ENCODE data around the gene IL9.

DNA sequence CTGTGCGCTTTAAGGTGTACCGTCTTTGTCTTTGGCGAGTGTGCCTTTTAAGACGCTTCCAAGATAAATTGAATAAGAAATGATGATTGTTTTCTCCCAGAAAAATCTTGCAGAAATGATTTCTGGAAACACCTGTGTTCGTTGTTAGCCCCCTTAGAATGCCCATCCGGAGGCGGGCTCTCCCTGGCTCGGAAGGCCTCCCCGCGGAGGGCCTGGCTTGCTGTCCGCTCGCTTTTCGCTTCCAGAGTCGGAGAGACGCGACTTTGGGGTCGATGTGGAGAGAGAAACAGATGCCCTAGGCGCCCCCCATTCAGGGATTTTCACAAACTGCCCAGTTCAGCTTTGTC is 35.3 kb upstream of the IL9 start:
- TF ChIP-seq CEBPB (IDR thresholded peaks at IDR 0.05; ENCODE audit: borderline replicate concordance, low read depth, low read length) (no peak), MLX (CRISPR knock-in tag; IDR thresholded peaks at IDR 0.05) (no peak), RFX5 (IDR thresholded peaks at IDR 0.05; ENCODE audit: low read depth, low read length) (no peak), ZNF768 (CRISPR knock-in tag; IDR thresholded peaks at IDR 0.05) (no peak), SRSF9 (IDR thresholded peaks at IDR 0.05; ENCODE audit: borderline replicate concordance, insufficient read depth, low read depth, low read length, poor library complexity, severe bottlenecking) (no peak)
